ENCODE measurements around the gene ARID3A. TPM values are rescaled to one million over a fixed set of nuclear protein-coding genes. Genes with fewer than 3 reads are reported as not detected.

Gene ARID3A
- total RNA-seq, 1 donor from 2014 or later: 106 TPM

DNA sequence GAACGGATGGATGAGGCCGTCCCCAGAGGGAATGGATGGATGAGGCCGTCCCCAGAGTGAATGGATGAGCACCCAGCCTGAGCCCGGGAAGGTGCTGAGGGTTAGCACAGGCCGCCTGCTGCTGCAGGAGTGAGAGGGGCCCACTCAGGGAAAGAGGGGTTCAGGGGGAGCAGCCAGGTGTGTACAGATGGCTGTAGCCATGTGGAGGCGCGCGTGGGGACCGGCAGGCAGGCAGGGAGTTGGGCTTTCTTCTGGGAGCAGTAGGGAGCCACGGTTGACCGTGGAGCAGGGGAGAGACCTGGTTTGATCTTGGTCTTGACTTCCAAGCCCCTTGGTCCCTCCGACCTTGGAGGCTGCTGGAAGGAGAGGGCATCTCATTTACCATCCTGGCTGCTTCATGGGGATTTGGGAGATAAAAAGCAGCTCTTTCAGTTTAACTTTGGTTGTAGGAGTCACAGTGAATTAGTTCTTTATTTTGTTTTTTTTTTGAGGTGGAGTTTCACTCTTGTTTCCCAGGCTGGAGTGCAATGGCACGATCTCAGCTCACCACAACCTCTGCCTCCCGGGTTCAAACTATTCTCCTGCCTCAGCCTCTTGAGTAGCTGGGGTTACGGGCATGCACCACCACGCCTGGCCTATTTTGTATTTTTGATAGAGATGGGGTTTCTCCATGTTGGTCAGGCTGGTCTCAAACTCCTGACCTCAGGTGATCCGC is 24.7 kb downstream of the ARID3A start:
- Histone ChIP-seq H3K4me2 (ENCODE audit: low read length) (no peak overlapping the region), H3K79me2 (ENCODE audit: insufficient read depth, low read length) (peaks cover 55% of the 10 kb centered on the region), H2AFZ (ENCODE audit: low read depth, low read length) (no peak overlapping the region), H3K9me3 (ENCODE audit: insufficient read depth, low read depth, low read length) (no peaks in the 10 kb centered on the region), H3K4me3 (ENCODE audit: insufficient read depth, low read depth, low read length) (no peak overlapping the region), H4K20me1 (ENCODE audit: insufficient read depth, low read length) (peaks cover 44% of the 10 kb centered on the region), H3K27me3 (ENCODE audit: insufficient read depth, low read length) (no peaks in the 10 kb centered on the region), H3K9ac (ENCODE audit: low read length) (no peak overlapping the region), H3K36me3 (ENCODE audit: insufficient read depth, low read length) (no peaks in the 10 kb centered on the region), H3K27ac (ENCODE audit: low read depth, low read length) (no peak overlapping the region), H3K4me1 (ENCODE audit: insufficient read depth, low read length) (peaks cover 17% of the 10 kb centered on the region)
- Mint-ChIP-seq H3K4me3 (ENCODE audit: unreplicated experiment) (peak overlapping the region; percentile 20), H3K36me3 (ENCODE audit: low read depth, unreplicated experiment) (peaks cover 2% of the 10 kb centered on the region), H3K9me3 (ENCODE audit: unreplicated experiment) (no peaks in the 10 kb centered on the region), H3K27ac (ENCODE audit: unreplicated experiment) (peak overlapping the region; percentile 47), H3K4me1 (ENCODE audit: low read depth, unreplicated experiment) (peaks cover 12% of the 10 kb centered on the region), H3K27me3 (ENCODE audit: low read depth, unreplicated experiment) (no peaks in the 10 kb centered on the region)
- no peak for DNase-seq (ENCODE audit: low read depth)
- no peak for FAIRE-seq
- no peak for TF ChIP-seq EZH2 (IDR thresholded peaks at IDR 0.05; ENCODE audit: insufficient read depth, low read length)
- TF ChIP-seq, protein P1, sequence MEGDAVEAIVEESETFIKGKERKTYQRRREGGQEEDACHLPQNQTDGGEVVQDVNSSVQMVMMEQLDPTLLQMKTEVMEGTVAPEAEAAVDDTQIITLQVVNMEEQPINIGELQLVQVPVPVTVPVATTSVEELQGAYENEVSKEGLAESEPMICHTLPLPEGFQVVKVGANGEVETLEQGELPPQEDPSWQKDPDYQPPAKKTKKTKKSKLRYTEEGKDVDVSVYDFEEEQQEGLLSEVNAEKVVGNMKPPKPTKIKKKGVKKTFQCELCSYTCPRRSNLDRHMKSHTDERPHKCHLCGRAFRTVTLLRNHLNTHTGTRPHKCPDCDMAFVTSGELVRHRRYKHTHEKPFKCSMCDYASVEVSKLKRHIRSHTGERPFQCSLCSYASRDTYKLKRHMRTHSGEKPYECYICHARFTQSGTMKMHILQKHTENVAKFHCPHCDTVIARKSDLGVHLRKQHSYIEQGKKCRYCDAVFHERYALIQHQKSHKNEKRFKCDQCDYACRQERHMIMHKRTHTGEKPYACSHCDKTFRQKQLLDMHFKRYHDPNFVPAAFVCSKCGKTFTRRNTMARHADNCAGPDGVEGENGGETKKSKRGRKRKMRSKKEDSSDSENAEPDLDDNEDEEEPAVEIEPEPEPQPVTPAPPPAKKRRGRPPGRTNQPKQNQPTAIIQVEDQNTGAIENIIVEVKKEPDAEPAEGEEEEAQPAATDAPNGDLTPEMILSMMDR (IDR thresholded peaks at IDR 0.05; ENCODE audit: insufficient read depth, low read depth, low read length): no peak

DNA sequence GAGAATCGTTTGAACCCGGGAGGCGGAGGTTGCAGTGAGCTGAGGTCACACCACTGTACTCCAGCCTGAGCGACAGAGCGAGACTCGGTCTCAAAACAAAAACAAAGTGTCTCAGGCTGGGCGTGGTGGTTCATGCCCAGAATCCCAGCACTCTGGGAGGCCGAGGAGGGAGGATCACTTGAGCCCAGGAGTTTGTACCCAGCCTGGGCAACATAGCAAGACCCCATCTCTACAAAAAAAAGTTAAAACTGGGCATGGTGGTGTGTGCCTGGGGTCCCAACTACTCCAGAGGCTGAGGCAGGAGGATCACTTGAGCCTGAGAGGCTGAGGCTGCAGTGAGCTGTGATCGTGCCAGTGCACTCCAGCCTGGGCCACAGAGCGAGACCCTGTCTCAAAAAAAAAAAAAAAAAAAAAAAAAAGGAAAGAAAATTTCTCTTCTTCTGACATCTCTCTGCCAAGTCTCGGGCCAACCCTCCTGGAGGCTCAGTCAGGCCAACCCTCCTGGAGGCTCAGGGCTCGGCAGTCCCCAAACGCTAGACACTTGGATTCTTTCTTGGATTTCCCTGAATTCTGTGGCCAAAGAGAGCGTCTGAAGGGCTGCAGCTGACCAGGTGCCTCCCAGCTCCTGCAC is 26.3 kb downstream of the ARID3A start:
- FAIRE-seq: no peak
- Histone ChIP-seq H4K20me1 (ENCODE audit: insufficient read depth, low read length) (peaks cover 48% of the 10 kb centered on the region), H3K9me3 (ENCODE audit: insufficient read depth, low read depth, low read length) (no peaks in the 10 kb centered on the region), H3K79me2 (ENCODE audit: insufficient read depth, low read length) (peaks cover 56% of the 10 kb centered on the region), H3K4me2 (ENCODE audit: low read length) (peak overlapping the region; percentile 70), H3K27ac (ENCODE audit: low read depth, low read length) (peak overlapping the region; percentile 75), H3K4me1 (ENCODE audit: insufficient read depth, low read length) (peaks cover 25% of the 10 kb centered on the region), H3K36me3 (ENCODE audit: insufficient read depth, low read length) (no peaks in the 10 kb centered on the region), H3K27me3 (ENCODE audit: insufficient read depth, low read length) (no peaks in the 10 kb centered on the region), H3K9ac (ENCODE audit: low read length) (peak overlapping the region; percentile 50), H3K4me3 (ENCODE audit: insufficient read depth, low read depth, low read length) (no peak overlapping the region), H2AFZ (ENCODE audit: low read depth, low read length) (no peak overlapping the region)
- no peak for TF ChIP-seq EZH2 (IDR thresholded peaks at IDR 0.05; ENCODE audit: insufficient read depth, low read length)
- TF ChIP-seq, protein P1 (IDR thresholded peaks at IDR 0.05; ENCODE audit: insufficient read depth, low read depth, low read length): no peak
- no peak for DNase-seq (ENCODE audit: low read depth)
- H3K4me3 Mint-ChIP-seq (ENCODE audit: unreplicated experiment): no peak overlapping the region
- peaks cover 12% of the 10 kb centered on the region for H3K4me1 Mint-ChIP-seq (ENCODE audit: low read depth, unreplicated experiment)
- no peak overlapping the region for H3K27ac Mint-ChIP-seq (ENCODE audit: unreplicated experiment)
- H3K27me3 Mint-ChIP-seq (ENCODE audit: low read depth, unreplicated experiment): no peaks in the 10 kb centered on the region
- H3K9me3 Mint-ChIP-seq (ENCODE audit: unreplicated experiment): no peaks in the 10 kb centered on the region
- peaks cover under 1% of the 10 kb centered on the region for H3K36me3 Mint-ChIP-seq (ENCODE audit: low read depth, unreplicated experiment)

All from astrocyte (in vitro differentiated cells and primary cell).